HepG2 (cell line): ENCODE results near the gene PRCD. TPM values are rescaled to one million over a fixed set of nuclear protein-coding genes. Genes with fewer than 3 reads are reported as not detected.

Source experiments
- EP300 ChIP-seq, 3 experiments: sonication (generic) in 1 of 3; formaldehyde crosslinking in 1 of 3; IDR thresholded peaks; 2 replicates each; pipeline versions ENCODE4 v1.5.1 to v1.6.1; 2011 to 2020; ENCODE audit warnings: low read depth in 2 of 3, low read length in 2 of 3, borderline replicate concordance in 1 of 3, improper control_type of control experiment in 1 of 3, mild to moderate bottlenecking in 1 of 3, missing genetic modification reagents in 1 of 3, moderate library complexity in 1 of 3
- TRIM24 ChIP-seq: sonication (generic); formaldehyde crosslinking; IDR thresholded peaks from 2 replicates; pipeline ENCODE4 v1.8.0; 2022; ENCODE audit warnings: mild to moderate bottlenecking, missing genetic modification reagents
- ZNF318 ChIP-seq: sonication (generic); formaldehyde crosslinking; IDR thresholded peaks from 2 replicates; pipeline ENCODE4 v1.4.0; 2020; ENCODE audit warnings: mild to moderate bottlenecking, missing genetic modification reagents
- polyA plus RNA-seq, 8 experiments: library from polyadenylated mRNA; depleted of rRNA in 3 of 8; stranded (reverse) in 7 of 8; unstranded in 1 of 8; fragments of >200 nt; fragmentation: Illumina TruSeq in 4 of 8; extraction: Trizol in 4 of 8; gene quantifications; 2 replicates each; pipeline versions ENCODE4 v1.2.1 to v1.2.3, GENCODE V29; 2011 to 2016; ENCODE audit warnings: low read depth in 4 of 8, missing spikeins in 1 of 8, mixed read lengths in 1 of 8; ENCODE audit not compliant: insufficient read depth in 1 of 8
- total RNA-seq, 5 experiments: library from RNA; depleted of rRNA; stranded (reverse); fragments of >200 nt; fragmentation: Illumina TruSeq; extraction: Trizol; gene quantifications; 2 replicates each; pipeline ENCODE4 v1.2.3, GENCODE V29; 2016; ENCODE audit warnings: low read depth in 1 of 5

Gene PRCD
- total and polyA plus RNA-seq, 2 of the 13 experiments (the other 11 are each of a cell fraction or from before 2014, with no cell fraction given), result 0.51 TPM; not detected in 1

DNA sequence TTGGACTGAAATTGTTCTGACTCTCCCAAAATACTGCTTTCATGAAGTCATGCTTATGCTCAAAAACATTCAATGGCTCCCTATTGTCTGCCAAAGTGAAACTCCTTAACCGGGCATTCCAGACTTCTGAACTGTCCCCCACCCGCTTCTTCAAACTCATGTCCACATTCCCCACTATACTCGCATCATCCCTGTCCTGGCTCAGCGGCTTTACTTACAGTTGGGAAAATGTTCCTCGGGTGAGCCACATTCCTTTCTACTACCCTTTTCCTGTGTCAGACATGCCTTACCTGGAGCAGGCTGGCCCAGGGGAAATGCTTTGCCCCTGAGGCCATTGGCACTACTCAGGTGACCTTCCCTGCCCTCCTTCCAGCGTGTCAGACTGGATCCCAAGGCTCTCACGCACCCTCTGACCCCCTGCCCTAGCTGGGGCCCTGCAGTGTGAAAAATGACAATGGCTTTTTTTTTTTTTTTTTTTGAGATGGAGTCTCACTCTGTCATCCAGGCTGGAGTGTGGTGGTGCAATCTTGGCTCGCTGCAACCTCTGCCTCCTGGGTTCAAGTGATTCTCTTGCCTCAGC is 7.7 kb upstream of the PRCD start (continued):
- TF ChIP-seq ZNF318 (CRISPR knock-in tag) (no peak), EP300 (IDR thresholded peaks at IDR 0.05; ENCODE audit: low read depth in 2 of 2, low read length in 2 of 2) (0 out of 4 replicates have a peak, but pooled peaks of 1 of the 2 experiments have one; percentile 29), EP300 (CRISPR knock-in tag; IDR thresholded peaks at IDR 0.05; ENCODE audit: borderline replicate concordance) (no peak), TRIM24 (CRISPR knock-in tag) (no peak)
